Stomach (tissue), 9 donors: ENCODE measurements around the gene SSRP1. TPM values are rescaled to one million over a fixed set of nuclear protein-coding genes. Genes with fewer than 3 reads are reported as not detected.
A peak's percentile ranks its signal among the peaks of the same experiment; 100 is the strongest.

ENCODE experiments used
- DNase-seq, 2 donors: peaks; one replicate each; pipeline versions ENCODE4 v3.0.0 to v3.0.0-alpha.2; 2013 to 2019
- H3K27ac ChIP-seq, 5 donors: fragments of 200-600 bp in 4 of 5; sonication (generic) in 4 of 5; one replicate each; pipeline ENCODE4 v1.5.1; 2013 to 2019; ENCODE audit warnings: mild to moderate bottlenecking in 1 of 5, moderate library complexity in 1 of 5
- H3K27me3 ChIP-seq, 3 donors: fragments of 200-600 bp; sonication (generic); one replicate each; pipeline ENCODE4 v1.5.1; 2017 to 2019; ENCODE audit warnings: mixed run types in 1 of 3
- H3K36me3 ChIP-seq, 4 donors: fragments of 200-600 bp; sonication (generic); 1 replicate in 3 of 4; 2 replicates in 1 of 4; pipeline ENCODE4 v1.5.1; 2016 to 2019
- H3K4me1 ChIP-seq, 4 donors: fragments of 200-600 bp; sonication (generic); one replicate each; pipeline ENCODE4 v1.5.1; 2016 to 2019
- H3K4me3 ChIP-seq, 4 donors: fragments of 200-600 bp; sonication (generic) in 3 of 4; one replicate each; pipeline ENCODE4 v1.5.1; 2016 to 2019; ENCODE audit warnings: mild to moderate bottlenecking in 1 of 4
- H3K9me3 ChIP-seq, 4 donors: fragments of 200-600 bp; sonication (generic); one replicate each; pipeline ENCODE4 v1.5.1; 2016 to 2019
- EP300 ChIP-seq: sonication (generic); formaldehyde crosslinking; IDR thresholded peaks from one replicate; pipeline ENCODE4 v1.6.1; 2017; ENCODE audit warnings: antibody characterized with exemption
- POLR2A ChIP-seq, 4 donors: fragments of 450-650 bp; IDR thresholded peaks; one replicate each; pipeline ENCODE4 v1.6.1; 2016; ENCODE audit warnings: antibody characterized with exemption in 4 of 4, control low read depth in 2 of 4, mild to moderate bottlenecking in 1 of 4, moderate library complexity in 1 of 4
- POLR2AphosphoS5 ChIP-seq, 3 donors: sonication (generic); formaldehyde crosslinking; IDR thresholded peaks; one replicate each; pipeline ENCODE4 v1.6.1; 2016; ENCODE audit warnings: antibody characterized with exemption in 3 of 3
- whole genome bisulfite sequencing, 5 donors: extraction: QIAGEN DNeasy Blood & Tissue Kit in 3 of 5; methylation state at CpG; one replicate each; pipeline versions ENCODE4 v1.1.5 to v1.1.7; 2013 to 2018; 5-methylcytosine and 5-hydroxymethylcytosine counted together
- intact Hi-C: fragments of 100-400 bp; cut with DNase I; formaldehyde crosslinking; loops from one replicate; pipeline ENCODE4 v1.15.1; 2023; ENCODE audit warnings: low total_unique reads
- polyA plus RNA-seq, 3 donors: library from polyadenylated mRNA; stranded (reverse); fragments of 200-250 nt; gene quantifications; one replicate each; pipeline ENCODE4 v1.2.3, GENCODE V29; 2013
- total RNA-seq, 5 donors: library from RNA; depleted of rRNA; stranded (reverse); fragments of >200 nt; gene quantifications; one replicate each; pipeline versions ENCODE4 v1.1.0 to v1.2.3, GENCODE V29; 2014 to 2016
- TF ChIP-seq, protein P1 (sequence below), 7 experiments: fragments of 450-650 bp in 4 of 7; fragments of 200-600 bp in 3 of 7; sonication (generic) in 3 of 7; IDR thresholded peaks; one replicate each; pipeline ENCODE4 v1.5.1; 2016 to 2019; ENCODE audit warnings: antibody characterized with exemption in 7 of 7, control low read depth in 2 of 7, mild to moderate bottlenecking in 1 of 7
- donor health status: healthy with polysubstance abuse.
- donor health status: Bipolar disorder and iron deficiency.
- donor health status: healthy.

Gene SSRP1
- total and polyA plus RNA-seq, 8 donors = 15.8 to 62.9 (median 47.1) TPM

DNA sequence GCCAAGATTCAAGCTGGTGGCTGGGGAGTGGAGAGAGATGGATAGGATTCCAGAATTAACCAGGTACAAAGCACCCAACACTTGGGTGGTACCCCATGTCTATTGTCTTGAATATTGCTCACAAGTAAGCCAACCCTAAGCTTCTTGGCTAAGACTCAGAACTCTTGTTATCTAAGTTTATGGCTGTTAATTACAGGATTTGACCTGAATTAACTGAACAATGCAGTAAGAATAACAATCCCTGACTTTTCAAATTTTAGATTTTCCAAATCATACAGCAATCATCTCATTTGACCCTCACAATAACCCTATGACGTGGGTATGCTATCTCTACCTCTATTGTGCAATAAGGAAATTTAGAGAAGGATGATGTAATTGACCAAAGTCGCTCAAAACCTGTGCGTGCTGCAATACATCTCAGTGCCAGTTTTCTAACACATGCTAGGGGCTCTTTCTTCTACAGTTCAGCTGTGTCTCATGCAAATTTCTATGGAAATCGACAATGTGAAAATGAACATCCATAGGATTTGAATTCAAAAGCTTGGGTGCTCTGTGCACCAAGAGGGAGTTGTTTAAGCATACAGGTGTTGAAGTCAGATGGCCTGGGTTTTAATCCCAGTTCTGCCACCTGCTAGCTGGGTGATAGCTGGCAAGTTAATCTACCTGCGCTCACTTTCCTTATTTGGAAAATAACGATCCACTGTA, 58.6 kb downstream of the SSRP1 start:
- TF ChIP-seq, protein P1, sequence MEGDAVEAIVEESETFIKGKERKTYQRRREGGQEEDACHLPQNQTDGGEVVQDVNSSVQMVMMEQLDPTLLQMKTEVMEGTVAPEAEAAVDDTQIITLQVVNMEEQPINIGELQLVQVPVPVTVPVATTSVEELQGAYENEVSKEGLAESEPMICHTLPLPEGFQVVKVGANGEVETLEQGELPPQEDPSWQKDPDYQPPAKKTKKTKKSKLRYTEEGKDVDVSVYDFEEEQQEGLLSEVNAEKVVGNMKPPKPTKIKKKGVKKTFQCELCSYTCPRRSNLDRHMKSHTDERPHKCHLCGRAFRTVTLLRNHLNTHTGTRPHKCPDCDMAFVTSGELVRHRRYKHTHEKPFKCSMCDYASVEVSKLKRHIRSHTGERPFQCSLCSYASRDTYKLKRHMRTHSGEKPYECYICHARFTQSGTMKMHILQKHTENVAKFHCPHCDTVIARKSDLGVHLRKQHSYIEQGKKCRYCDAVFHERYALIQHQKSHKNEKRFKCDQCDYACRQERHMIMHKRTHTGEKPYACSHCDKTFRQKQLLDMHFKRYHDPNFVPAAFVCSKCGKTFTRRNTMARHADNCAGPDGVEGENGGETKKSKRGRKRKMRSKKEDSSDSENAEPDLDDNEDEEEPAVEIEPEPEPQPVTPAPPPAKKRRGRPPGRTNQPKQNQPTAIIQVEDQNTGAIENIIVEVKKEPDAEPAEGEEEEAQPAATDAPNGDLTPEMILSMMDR (IDR thresholded peaks at IDR 0.05) = no peak
- TF ChIP-seq POLR2A (IDR thresholded peaks at IDR 0.05) = no peak
- no peak for TF ChIP-seq EP300
- no peak for TF ChIP-seq POLR2AphosphoS5 (IDR thresholded peaks at IDR 0.05)
- 58 to 67% (median 59%) methylated on average over 6 of the region's 6 CpGs for WGBS, 5 donors
- no peak for DNase-seq
- Histone ChIP-seq H3K4me3 (no peak overlapping the region), H3K9me3 (peaks cover 0 to 12% (median 11%) of the 10 kb centered on the region in 4 donors), H3K27me3 (no peaks in the 10 kb centered on the region), H3K4me1 (peaks cover 4 to 22% (median 13%) of the 10 kb centered on the region in 4 donors), H3K36me3 (no peaks in the 10 kb centered on the region), H3K27ac (peak overlapping the region in 4 of 5 donors; percentile 42 to 75 (median 58))
- intact Hi-C loops = no loop called here

DNA sequence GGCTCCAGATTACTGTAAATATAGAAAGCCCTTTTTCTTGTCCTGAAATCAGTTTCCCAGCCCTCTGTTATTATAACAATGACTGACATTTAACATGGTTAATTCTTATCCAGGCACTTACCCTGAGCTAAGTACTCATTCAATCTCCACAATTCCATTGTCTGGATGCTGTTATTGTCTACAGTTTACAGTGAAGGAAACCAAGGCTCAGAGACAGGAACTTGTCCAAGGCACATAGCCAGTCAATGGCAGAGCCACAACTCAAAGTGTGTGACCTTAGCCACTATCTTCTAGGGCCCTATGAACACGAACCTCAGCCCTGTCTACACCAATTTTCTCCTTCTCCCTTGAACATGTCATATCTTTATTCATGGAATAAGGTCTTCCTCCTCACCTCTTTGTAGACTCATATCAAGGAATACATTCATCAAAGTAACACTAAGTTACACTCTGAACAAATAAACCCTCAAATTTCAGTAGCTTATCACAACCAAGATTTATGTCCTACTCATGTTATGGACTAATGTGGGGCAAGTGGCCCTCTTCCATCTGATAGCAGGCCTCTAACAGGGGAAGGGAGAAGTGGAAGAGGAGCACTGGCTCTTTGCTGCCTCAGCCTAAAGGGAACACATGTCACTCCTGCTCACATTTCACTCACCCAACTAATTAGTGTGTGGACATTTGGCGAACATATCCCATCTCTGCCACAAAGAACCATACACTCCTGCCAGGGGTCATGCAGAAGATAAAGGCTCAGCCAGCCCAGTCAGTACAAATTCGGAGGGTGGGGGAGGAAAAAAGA, 59.3 kb downstream of the SSRP1 start:
- Histone ChIP-seq H3K4me1 (peaks cover 4 to 22% (median 13%) of the 10 kb centered on the region in 4 donors), H3K36me3 (no peaks in the 10 kb centered on the region), H3K27me3 (no peaks in the 10 kb centered on the region), H3K4me3 (no peak overlapping the region), H3K9me3 (peaks cover 0 to 12% (median 11%) of the 10 kb centered on the region in 4 donors), H3K27ac (peak overlapping the region in 2 of 5 donors; percentile 42 to 75)
- intact Hi-C loops = no loop called here
- no peak for DNase-seq
- TF ChIP-seq, protein P1 (IDR thresholded peaks at IDR 0.05) = no peak
- no peak for TF ChIP-seq EP300
- no peak for TF ChIP-seq POLR2AphosphoS5 (IDR thresholded peaks at IDR 0.05)
- no peak for TF ChIP-seq POLR2A (IDR thresholded peaks at IDR 0.05)
- 38 to 59% (median 55%) methylated on average over 3 of the region's 3 CpGs for WGBS, 5 donors

Other genes starting within 250 kb of the SSRP1 start
- under 1 TPM in 1 of 5 donors, not detected in 4; 0.73 TPM for gene LRRC55, start 153.9 kb downstream of the SSRP1 start, total RNA-seq
- under 1 TPM in 1 of 3 donors, not detected in 2; 0.08 TPM for gene LRRC55, start 153.9 kb downstream of the SSRP1 start, polyA plus RNA-seq
- gene APLNR, start 98.6 kb downstream of the SSRP1 start, total RNA-seq = 10 to 100 TPM in 1 of 5 donors, 1 to 10 TPM in 2, not detected in 2; 2.3 to 12.1 (median 5.1) TPM
- gene APLNR, start 98.6 kb downstream of the SSRP1 start, polyA plus RNA-seq = 1 to 10 TPM in 1 of 3 donors, under 1 TPM in 2; 0.43 to 1.1 (median 1.00) TPM
- gene TNKS1BP1, start 10.9 kb downstream of the SSRP1 start, total RNA-seq = 100 to 1,000 TPM in 3 of 5 donors, 10 to 100 TPM in 2; 59.4 to 238 (median 126) TPM
- 100 to 1,000 TPM in 2 of 3 donors, 10 to 100 TPM in 1; 84.9 to 136 (median 111) TPM for gene TNKS1BP1, start 10.9 kb downstream of the SSRP1 start, polyA plus RNA-seq
- 1 to 10 TPM in 1 of 5 donors, under 1 TPM in 1, not detected in 3; 0.18 to 1.7 TPM for gene P2RX3, start 2.5 kb upstream of the SSRP1 start, total RNA-seq
- gene P2RX3, start 2.5 kb upstream of the SSRP1 start, polyA plus RNA-seq = not detected
- not detected for gene PRG3, start 45.3 kb upstream of the SSRP1 start, total RNA-seq
- not detected for gene PRG3, start 45.3 kb upstream of the SSRP1 start, polyA plus RNA-seq
- gene PRG2, start 54.8 kb upstream of the SSRP1 start, total RNA-seq = under 1 TPM in 1 of 5 donors, not detected in 4; 0.73 TPM
- gene PRG2, start 54.8 kb upstream of the SSRP1 start, polyA plus RNA-seq = under 1 TPM in 1 of 3 donors, not detected in 2; 0.25 TPM
- 10 to 100 TPM in 3 of 5 donors, 1 to 10 TPM in 2; 1.2 to 81.7 (median 10.5) TPM for gene SLC43A3, start 91.2 kb upstream of the SSRP1 start, total RNA-seq
- gene SLC43A3, start 91.2 kb upstream of the SSRP1 start, polyA plus RNA-seq = 10 to 100 TPM; 10.2 to 22.8 (median 15.0) TPM
- gene RTN4RL2, start 124.6 kb upstream of the SSRP1 start, total RNA-seq = 1 to 10 TPM in 2 of 5 donors, not detected in 3; 3.9 to 8.1 TPM
- under 1 TPM; 0.75 to 0.78 (median 0.76) TPM for gene RTN4RL2, start 124.6 kb upstream of the SSRP1 start, polyA plus RNA-seq
- gene SLC43A1, start 179.8 kb upstream of the SSRP1 start, total RNA-seq = 10 to 100 TPM; 10.5 to 38.4 (median 18.5) TPM
- 10 to 100 TPM; 16.0 to 24.6 (median 19.7) TPM for gene SLC43A1, start 179.8 kb upstream of the SSRP1 start, polyA plus RNA-seq
- 10 to 100 TPM in 3 of 5 donors, 1 to 10 TPM in 2; 1.7 to 51.3 (median 31.3) TPM for gene TIMM10, start 194.9 kb upstream of the SSRP1 start, total RNA-seq
- gene TIMM10, start 194.9 kb upstream of the SSRP1 start, polyA plus RNA-seq = 10 to 100 TPM; 66.7 to 79.6 (median 73.7) TPM
- not detected for gene SMTNL1, start 201.7 kb upstream of the SSRP1 start, total RNA-seq
- not detected for gene SMTNL1, start 201.7 kb upstream of the SSRP1 start, polyA plus RNA-seq
- 10 to 100 TPM in 4 of 5 donors, 1 to 10 TPM in 1; 2.2 to 57.8 (median 21.3) TPM for gene UBE2L6, start 231.8 kb upstream of the SSRP1 start, total RNA-seq
- 10 to 100 TPM; 47.3 to 73.0 (median 71.4) TPM for gene UBE2L6, start 231.8 kb upstream of the SSRP1 start, polyA plus RNA-seq